Measurements from ENCODE around the gene GSTK1.
A peak's percentile ranks its signal among the peaks of the same experiment; 100 is the strongest.

The GSTK1 gene

GRCh38 chr7:143243111-143243510 lies 20.1 kb upstream of the GSTK1 start:
- DNase-seq (ENCODE audit: low read depth in 1 of 2, low spot score in 1 of 2), result no peak
- in situ Hi-C loops (cut with HindIII; ENCODE audit: low pct_unique_long_range_greater_than_20kb, low sequenced_read_pairs), result no loop called here
- TF ChIP-seq JUND (IDR thresholded peaks at IDR 0.05; ENCODE audit: low read depth), result no peak

GRCh38 chr7:143243614-143244013 lies 19.6 kb upstream of the GSTK1 start:
- no peak for TF ChIP-seq JUND (IDR thresholded peaks at IDR 0.05; ENCODE audit: low read depth)
- DNase-seq (ENCODE audit: low read depth in 1 of 2, low spot score in 1 of 2), result no peak
- in situ Hi-C loops (cut with HindIII; ENCODE audit: low pct_unique_long_range_greater_than_20kb, low sequenced_read_pairs), result no loop called here

GRCh38 chr7:143244321-143244720 lies 18.9 kb upstream of the GSTK1 start:
- in situ Hi-C loops (cut with HindIII; ENCODE audit: low pct_unique_long_range_greater_than_20kb, low sequenced_read_pairs), result no loop called here
- DNase-seq (ENCODE audit: low read depth in 1 of 2, low spot score in 1 of 2), result no peak
- no peak for TF ChIP-seq JUND (IDR thresholded peaks at IDR 0.05; ENCODE audit: low read depth)

GRCh38 chr7:143245123-143245522 lies 18.1 kb upstream of the GSTK1 start:
- DNase-seq (ENCODE audit: low read depth in 1 of 2, low spot score in 1 of 2), result no peak
- in situ Hi-C loops (cut with HindIII; ENCODE audit: low pct_unique_long_range_greater_than_20kb, low sequenced_read_pairs), result no loop called here
- no peak for TF ChIP-seq JUND (IDR thresholded peaks at IDR 0.05; ENCODE audit: low read depth)

- in situ Hi-C loops (cut with HindIII; ENCODE audit: low pct_unique_long_range_greater_than_20kb, low sequenced_read_pairs), result no loop called here
- DNase-seq (ENCODE audit: low read depth in 1 of 2, low spot score in 1 of 2), result no peak
- no peak for TF ChIP-seq JUND (IDR thresholded peaks at IDR 0.05; ENCODE audit: low read depth)
Measured at GRCh38 chr7:143247372-143247771, 15.9 kb upstream of the GSTK1 start.

GRCh38 chr7:143248761-143249354 lies 14.4 kb upstream of the GSTK1 start:
- TF ChIP-seq JUND (IDR thresholded peaks at IDR 0.05; ENCODE audit: low read depth), result no peak
- peak; percentile 21 to 83 for DNase-seq (ENCODE audit: low read depth in 1 of 2, low spot score in 1 of 2)
- in situ Hi-C loops (cut with HindIII; ENCODE audit: low pct_unique_long_range_greater_than_20kb, low sequenced_read_pairs), result no loop called here

GRCh38 chr7:143250199-143250598 lies 13.0 kb upstream of the GSTK1 start:
- TF ChIP-seq JUND (IDR thresholded peaks at IDR 0.05; ENCODE audit: low read depth), result no peak
- in situ Hi-C loops (cut with HindIII; ENCODE audit: low pct_unique_long_range_greater_than_20kb, low sequenced_read_pairs), result no loop called here
- no peak for DNase-seq (ENCODE audit: low read depth in 1 of 2, low spot score in 1 of 2)

GRCh38 chr7:143250822-143251221 lies 12.4 kb upstream of the GSTK1 start:
- no peak for TF ChIP-seq JUND (IDR thresholded peaks at IDR 0.05; ENCODE audit: low read depth)
- DNase-seq (ENCODE audit: low read depth in 1 of 2, low spot score in 1 of 2), result no peak
- in situ Hi-C loops (cut with HindIII; ENCODE audit: low pct_unique_long_range_greater_than_20kb, low sequenced_read_pairs), result no loop called here

- in situ Hi-C loops (cut with HindIII; ENCODE audit: low pct_unique_long_range_greater_than_20kb, low sequenced_read_pairs), result no loop called here
- TF ChIP-seq JUND (IDR thresholded peaks at IDR 0.05; ENCODE audit: low read depth), result no peak
- no peak for DNase-seq (ENCODE audit: low read depth in 1 of 2, low spot score in 1 of 2)
Measured at GRCh38 chr7:143252006-143252405, 11.2 kb upstream of the GSTK1 start.

- in situ Hi-C loops (cut with HindIII; ENCODE audit: low pct_unique_long_range_greater_than_20kb, low sequenced_read_pairs), result no loop called here
- no peak for DNase-seq (ENCODE audit: low read depth in 1 of 2, low spot score in 1 of 2)
- TF ChIP-seq JUND (IDR thresholded peaks at IDR 0.05; ENCODE audit: low read depth), result no peak
Measured at GRCh38 chr7:143255564-143255963, 7.7 kb upstream of the GSTK1 start.

GRCh38 chr7:143256325-143256724 lies 6.9 kb upstream of the GSTK1 start:
- in situ Hi-C loops (cut with HindIII; ENCODE audit: low pct_unique_long_range_greater_than_20kb, low sequenced_read_pairs), result no loop called here
- TF ChIP-seq JUND (IDR thresholded peaks at IDR 0.05; ENCODE audit: low read depth), result no peak
- no peak for DNase-seq (ENCODE audit: low read depth in 1 of 2, low spot score in 1 of 2)

GRCh38 chr7:143256932-143257331 lies 6.3 kb upstream of the GSTK1 start:
- in situ Hi-C loops (cut with HindIII; ENCODE audit: low pct_unique_long_range_greater_than_20kb, low sequenced_read_pairs), result no loop called here
- TF ChIP-seq JUND (IDR thresholded peaks at IDR 0.05; ENCODE audit: low read depth), result no peak
- no peak for DNase-seq (ENCODE audit: low read depth in 1 of 2, low spot score in 1 of 2)

- DNase-seq (ENCODE audit: low read depth in 1 of 2, low spot score in 1 of 2), result no peak
- in situ Hi-C loops (cut with HindIII; ENCODE audit: low pct_unique_long_range_greater_than_20kb, low sequenced_read_pairs), result no loop called here
- TF ChIP-seq JUND (IDR thresholded peaks at IDR 0.05; ENCODE audit: low read depth), result no peak
Measured at GRCh38 chr7:143257501-143257900, 5.7 kb upstream of the GSTK1 start.

GRCh38 chr7:143258831-143259230 lies 4.4 kb upstream of the GSTK1 start:
- in situ Hi-C loops (cut with HindIII; ENCODE audit: low pct_unique_long_range_greater_than_20kb, low sequenced_read_pairs), result no loop called here
- no peak for TF ChIP-seq JUND (IDR thresholded peaks at IDR 0.05; ENCODE audit: low read depth)
- no peak for DNase-seq (ENCODE audit: low read depth in 1 of 2, low spot score in 1 of 2)
